Stimulated activated memory B cell treated with anti-CD40 and anti-IgM and Interleukin-4, amounts not matched to agents 10 μg/mL and 1 μg/mL and 100 μg/mL, for 72 hours (primary cell): ENCODE measurements around the gene PTGES2.

ENCODE experiments used
- ATAC-seq: fragments of 150-1000 bp; cut with Tn5 transposase; 2 replicates; pipeline ENCODE4 v1.10.0; 2021
- H3K27ac Mint-ChIP-seq: one replicate; pipeline ENCODE4 v1.8.0; 2022; ENCODE audit warnings: mild to moderate bottlenecking, mixed read lengths
- H3K27me3 Mint-ChIP-seq: one replicate; pipeline ENCODE4 v1.8.0; 2022; ENCODE audit warnings: mixed read lengths
- H3K36me3 Mint-ChIP-seq: one replicate; pipeline ENCODE4 v1.8.0; 2022; ENCODE audit warnings: mixed read lengths
- H3K4me1 Mint-ChIP-seq: one replicate; pipeline ENCODE4 v1.8.0; 2022; ENCODE audit warnings: mixed read lengths
- H3K4me3 Mint-ChIP-seq: one replicate; pipeline ENCODE4 v1.8.0; 2022; ENCODE audit warnings: mild to moderate bottlenecking, moderate library complexity, mixed read lengths
- H3K9me3 Mint-ChIP-seq: one replicate; pipeline ENCODE4 v1.8.0; 2022; ENCODE audit warnings: mixed read lengths

PTGES2 gene

GRCh38 chr9:128107468-128108268 lies 19.9 kb downstream of the PTGES2 start:
- Mint-ChIP-seq H3K27me3 (no peaks in the 10 kb centered on the region), H3K4me1 (peaks cover 6% of the 10 kb centered on the region), H3K27ac (no peak overlapping the region), H3K9me3 (no peaks in the 10 kb centered on the region), H3K36me3 (peaks cover 51% of the 10 kb centered on the region), H3K4me3 (no peak overlapping the region)
- ATAC-seq = no peak

DNA sequence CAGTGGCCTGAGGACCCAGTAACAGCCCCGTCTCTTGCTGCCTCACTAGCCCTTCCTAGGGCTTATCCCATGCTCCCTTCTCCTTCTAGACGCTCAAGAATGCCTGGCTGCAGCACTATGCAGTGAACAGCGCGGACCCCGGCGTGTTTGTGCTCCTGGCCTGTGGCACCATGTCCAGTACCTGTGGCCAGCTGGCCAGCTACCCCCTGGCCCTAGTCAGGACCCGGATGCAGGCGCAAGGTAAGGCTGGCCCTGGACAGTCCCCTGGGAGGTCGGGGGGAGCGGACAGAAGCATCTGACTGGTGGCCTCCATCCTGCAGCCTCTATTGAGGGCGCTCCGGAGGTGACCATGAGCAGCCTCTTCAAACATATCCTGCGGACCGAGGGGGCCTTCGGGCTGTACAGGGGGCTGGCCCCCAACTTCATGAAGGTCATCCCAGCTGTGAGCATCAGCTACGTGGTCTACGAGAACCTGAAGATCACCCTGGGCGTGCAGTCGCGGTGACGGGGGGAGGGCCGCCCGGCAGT lies 20.5 kb downstream of the PTGES2 start:
- H3K36me3 Mint-ChIP-seq = peaks cover 57% of the 10 kb centered on the region
- H3K4me1 Mint-ChIP-seq = peaks cover 6% of the 10 kb centered on the region
- ATAC-seq = no peak

GRCh38 chr9:128106181-128106939 lies 21.2 kb downstream of the PTGES2 start:
- H3K27ac Mint-ChIP-seq = no peak overlapping the region
- H3K4me1 Mint-ChIP-seq = peaks cover 6% of the 10 kb centered on the region
- no peak overlapping the region for H3K4me3 Mint-ChIP-seq
- ATAC-seq = no peak
- no peaks in the 10 kb centered on the region for H3K27me3 Mint-ChIP-seq
- no peaks in the 10 kb centered on the region for H3K9me3 Mint-ChIP-seq
- peaks cover 58% of the 10 kb centered on the region for H3K36me3 Mint-ChIP-seq

More for the DNA sequence above, 20.5 kb downstream of the PTGES2 start:
- Mint-ChIP-seq H3K4me3 (no peak overlapping the region), H3K27ac (no peak overlapping the region), H3K27me3 (no peaks in the 10 kb centered on the region), H3K9me3 (no peaks in the 10 kb centered on the region)

DNA sequence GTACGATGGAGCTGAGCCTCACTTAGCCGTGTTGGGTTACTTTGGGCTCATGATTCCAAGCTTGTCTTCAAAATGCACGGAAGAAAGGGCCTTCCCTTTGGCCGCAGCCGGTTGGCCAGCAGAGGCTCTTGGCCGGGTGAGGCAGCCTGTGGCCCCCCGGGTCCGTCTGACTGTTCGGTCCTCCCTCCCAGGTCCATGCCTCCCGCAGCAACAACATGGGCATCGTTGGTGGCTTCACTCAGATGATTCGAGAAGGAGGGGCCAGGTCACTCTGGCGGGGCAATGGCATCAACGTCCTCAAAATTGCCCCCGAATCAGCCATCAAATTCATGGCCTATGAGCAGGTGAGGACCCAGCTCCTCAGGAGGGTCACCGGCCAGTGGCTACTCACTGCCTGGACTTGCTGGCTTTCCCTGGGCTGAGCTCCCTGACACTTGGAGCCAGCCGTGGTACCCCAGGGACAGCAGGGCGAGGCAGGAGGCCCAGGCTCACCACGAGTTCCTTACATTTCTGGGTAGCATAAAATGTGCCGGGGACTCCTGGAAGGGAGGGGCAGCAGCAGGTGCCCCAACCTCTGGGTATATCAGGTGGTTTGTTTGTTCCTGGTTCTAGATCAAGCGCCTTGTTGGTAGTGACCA lies 21.9 kb downstream of the PTGES2 start:
- Mint-ChIP-seq H3K9me3 (no peaks in the 10 kb centered on the region), H3K4me1 (peaks cover 6% of the 10 kb centered on the region), H3K4me3 (no peak overlapping the region), H3K36me3 (peaks cover 54% of the 10 kb centered on the region), H3K27me3 (no peaks in the 10 kb centered on the region), H3K27ac (no peak overlapping the region)
- ATAC-seq = no peak

- H3K4me1 Mint-ChIP-seq = peaks cover 6% of the 10 kb centered on the region
- ATAC-seq = no peak
- H3K9me3 Mint-ChIP-seq = no peaks in the 10 kb centered on the region
- peaks cover 48% of the 10 kb centered on the region for H3K36me3 Mint-ChIP-seq
- no peak overlapping the region for H3K4me3 Mint-ChIP-seq
- no peak overlapping the region for H3K27ac Mint-ChIP-seq
- no peaks in the 10 kb centered on the region for H3K27me3 Mint-ChIP-seq
Observed at GRCh38 chr9:128104171-128104618, 23.3 kb downstream of the PTGES2 start.

DNA sequence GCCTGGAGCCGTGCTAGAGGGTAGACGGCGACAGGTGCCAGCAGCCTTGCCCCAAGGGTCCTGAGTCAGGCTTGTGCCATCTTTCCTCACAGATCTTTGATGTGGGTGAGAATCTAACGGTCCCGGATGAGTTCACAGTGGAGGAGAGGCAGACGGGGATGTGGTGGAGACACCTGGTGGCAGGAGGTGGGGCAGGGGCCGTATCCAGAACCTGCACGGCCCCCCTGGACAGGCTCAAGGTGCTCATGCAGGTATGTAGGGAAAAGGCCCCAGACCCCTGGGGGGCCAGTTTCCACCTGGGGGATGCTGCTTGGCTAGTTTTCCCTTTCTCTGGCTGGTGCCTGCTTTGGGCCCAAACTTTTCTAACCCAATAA lies 24.0 kb downstream of the PTGES2 start:
- Mint-ChIP-seq H3K36me3 (peaks cover 48% of the 10 kb centered on the region), H3K27ac (no peak overlapping the region), H3K4me1 (peaks cover 10% of the 10 kb centered on the region), H3K27me3 (no peaks in the 10 kb centered on the region), H3K9me3 (no peaks in the 10 kb centered on the region), H3K4me3 (no peak overlapping the region)
- ATAC-seq = no peak

DNA sequence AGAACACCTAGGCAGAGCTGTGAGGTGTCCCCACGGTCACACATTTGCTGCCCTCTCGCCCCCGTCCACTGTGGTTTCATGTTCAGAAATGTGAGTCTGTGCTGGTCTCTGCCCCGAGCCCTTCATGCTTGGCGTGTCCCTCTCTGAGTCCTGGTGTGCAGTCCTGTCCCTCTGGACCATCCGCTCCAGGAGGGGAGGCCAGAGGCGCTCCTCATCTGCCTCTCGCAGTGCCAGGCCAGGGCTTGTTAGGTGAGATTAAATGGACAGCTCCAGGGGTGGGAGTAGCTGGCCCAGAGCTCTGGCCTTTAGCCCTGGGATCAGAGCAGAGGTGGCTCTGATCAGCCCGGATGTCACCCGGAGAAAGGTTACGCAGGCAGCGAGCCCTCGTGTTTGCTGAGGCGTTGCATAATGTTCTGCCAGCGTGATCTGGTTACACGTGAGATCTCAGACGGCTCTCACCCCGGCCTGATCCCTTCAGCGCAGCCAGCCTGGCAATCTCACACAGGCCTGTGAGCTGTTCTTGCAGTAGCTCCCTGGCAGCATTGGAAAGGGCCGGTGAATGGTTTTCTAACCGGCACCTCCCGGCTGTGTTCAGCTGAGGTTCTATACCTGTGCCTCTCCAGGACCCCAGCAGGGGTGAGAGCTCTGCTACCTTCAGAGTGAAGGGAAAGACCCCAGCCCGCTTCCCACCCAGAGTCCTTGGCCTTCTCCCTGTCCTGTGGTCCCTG lies 24.5 kb downstream of the PTGES2 start:
- no peak for ATAC-seq
- H3K36me3 Mint-ChIP-seq = peaks cover 45% of the 10 kb centered on the region
- no peaks in the 10 kb centered on the region for H3K9me3 Mint-ChIP-seq
- no peak overlapping the region for H3K4me3 Mint-ChIP-seq
- H3K27me3 Mint-ChIP-seq = no peaks in the 10 kb centered on the region
- no peak overlapping the region for H3K27ac Mint-ChIP-seq
- peaks cover 11% of the 10 kb centered on the region for H3K4me1 Mint-ChIP-seq

DNA sequence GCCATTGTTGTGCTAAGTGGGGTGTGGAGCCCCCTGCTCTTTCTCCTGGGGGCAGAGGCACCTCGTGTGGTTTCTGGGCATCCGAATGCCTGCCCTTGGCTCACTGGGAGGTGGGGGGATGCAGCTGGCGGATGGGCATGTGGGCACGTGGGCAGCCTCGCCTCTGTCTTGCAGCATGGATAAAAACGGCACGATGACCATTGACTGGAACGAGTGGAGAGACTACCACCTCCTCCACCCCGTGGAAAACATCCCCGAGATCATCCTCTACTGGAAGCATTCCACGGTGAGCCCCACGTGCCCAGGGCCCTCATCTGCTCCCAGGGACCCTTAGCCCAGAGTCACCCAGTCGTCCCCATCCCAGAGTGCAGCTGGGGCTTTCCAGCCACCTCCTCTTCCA lies 25.3 kb downstream of the PTGES2 start:
- Mint-ChIP-seq H3K4me1 (peaks cover 5% of the 10 kb centered on the region), H3K9me3 (no peaks in the 10 kb centered on the region), H3K4me3 (no peak overlapping the region), H3K27me3 (no peaks in the 10 kb centered on the region), H3K27ac (no peak overlapping the region), H3K36me3 (peaks cover 39% of the 10 kb centered on the region)
- ATAC-seq = no peak

DNA sequence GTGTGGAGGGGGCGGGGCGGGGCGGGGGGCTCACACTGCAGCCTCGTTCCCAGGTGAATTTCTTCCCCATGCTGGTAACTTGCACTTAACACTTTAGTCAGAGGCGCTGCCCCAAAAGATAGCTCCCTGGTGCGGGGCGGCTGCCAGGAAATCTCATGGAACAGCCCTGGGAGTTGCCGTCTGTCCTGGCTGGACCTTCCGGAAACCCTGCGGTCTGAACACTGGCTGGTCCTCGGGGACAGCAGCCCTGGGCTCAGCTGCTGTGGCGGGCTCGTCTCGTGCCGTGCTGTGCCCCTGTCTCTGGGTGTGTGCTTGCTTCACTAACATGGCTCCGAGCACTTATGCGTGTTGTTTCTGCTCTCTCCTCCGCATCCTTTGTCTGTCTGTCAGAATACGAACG lies 25.8 kb downstream of the PTGES2 start:
- Mint-ChIP-seq H3K27ac (no peak overlapping the region), H3K36me3 (peaks cover 34% of the 10 kb centered on the region), H3K4me3 (no peak overlapping the region), H3K9me3 (no peaks in the 10 kb centered on the region), H3K27me3 (no peaks in the 10 kb centered on the region), H3K4me1 (peaks cover 5% of the 10 kb centered on the region)
- ATAC-seq = no peak

DNA sequence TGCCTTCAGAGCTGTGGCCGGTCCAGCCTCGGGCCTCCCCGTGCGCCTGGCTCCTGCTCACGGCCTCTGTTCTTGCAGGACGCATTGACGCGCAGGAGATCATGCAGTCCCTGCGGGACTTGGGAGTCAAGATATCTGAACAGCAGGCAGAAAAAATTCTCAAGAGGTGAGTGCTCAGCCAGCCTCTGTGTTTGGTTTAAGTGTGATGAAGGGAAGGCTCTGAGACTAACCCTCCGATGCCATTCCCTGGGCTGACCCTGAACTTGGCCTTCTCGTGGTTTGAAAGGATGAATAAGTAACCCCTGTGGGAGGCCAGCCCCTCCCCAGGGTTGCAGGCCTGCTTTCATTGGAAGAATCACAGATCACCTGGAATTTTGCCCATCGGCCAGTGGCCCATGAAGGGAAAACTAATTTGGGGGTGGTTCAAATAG lies 26.3 kb downstream of the PTGES2 start:
- Mint-ChIP-seq H3K36me3 (peaks cover 30% of the 10 kb centered on the region), H3K4me1 (peaks cover 5% of the 10 kb centered on the region)

DNA sequence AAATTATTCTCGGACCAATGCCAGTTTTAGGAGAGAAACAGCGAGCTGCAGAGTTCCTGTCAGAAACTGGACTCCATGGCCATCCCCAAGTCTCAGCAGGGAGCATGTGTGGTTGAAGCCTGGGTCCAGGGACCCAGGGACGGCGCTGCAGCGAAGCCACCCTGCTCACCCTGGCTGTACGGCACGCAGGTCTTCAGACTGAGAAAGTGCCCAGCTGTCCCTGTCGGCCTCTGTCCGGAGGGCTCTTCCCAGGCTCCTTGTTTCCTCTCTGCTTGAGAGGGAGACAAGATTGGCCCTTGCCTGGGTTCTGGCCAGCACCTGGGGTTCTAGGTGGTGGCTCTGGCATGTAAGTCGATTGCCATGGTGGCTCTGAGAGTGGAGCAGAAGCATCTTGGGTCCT lies 26.9 kb downstream of the PTGES2 start:
- peaks cover 5% of the 10 kb centered on the region for H3K4me1 Mint-ChIP-seq
- H3K27ac Mint-ChIP-seq = no peak overlapping the region
- H3K4me3 Mint-ChIP-seq = no peak overlapping the region

More for the DNA sequence above, 26.3 kb downstream of the PTGES2 start:
- no peak for ATAC-seq
- Mint-ChIP-seq H3K27me3 (no peaks in the 10 kb centered on the region), H3K9me3 (no peaks in the 10 kb centered on the region), H3K27ac (no peak overlapping the region), H3K4me3 (no peak overlapping the region)

DNA sequence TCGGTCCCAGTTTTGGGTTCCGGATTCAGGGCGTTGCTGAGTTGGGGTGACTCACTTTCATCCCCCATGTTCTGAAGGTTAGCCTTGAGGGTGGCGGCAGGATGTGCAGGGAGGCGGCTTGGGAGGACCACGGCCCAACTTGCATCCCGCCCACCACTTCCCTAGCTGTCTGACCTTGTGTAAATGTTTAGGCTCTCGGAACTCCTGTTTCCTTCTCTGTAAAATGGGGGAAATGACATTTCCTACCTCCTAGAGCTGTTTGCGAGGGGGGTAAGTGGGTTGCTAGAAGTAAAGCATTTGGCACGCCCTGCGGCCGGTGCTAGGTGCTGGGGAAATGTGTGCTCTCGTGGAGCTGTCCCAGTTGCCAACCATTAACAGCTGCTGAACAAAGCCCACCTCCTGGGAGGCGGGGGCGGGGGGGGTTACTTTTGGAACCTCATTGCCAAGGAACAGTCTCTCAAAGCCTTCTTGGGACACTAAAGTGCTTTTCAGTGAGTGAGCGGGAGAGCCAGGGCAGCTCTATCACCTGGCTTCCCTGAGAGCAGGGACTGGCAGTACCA lies 27.5 kb downstream of the PTGES2 start:
- no peak overlapping the region for H3K27ac Mint-ChIP-seq
- H3K9me3 Mint-ChIP-seq = no peaks in the 10 kb centered on the region
- H3K4me3 Mint-ChIP-seq = no peak overlapping the region

More for the DNA sequence above, 26.9 kb downstream of the PTGES2 start:
- peaks cover 27% of the 10 kb centered on the region for H3K36me3 Mint-ChIP-seq
- ATAC-seq = no peak
- no peaks in the 10 kb centered on the region for H3K9me3 Mint-ChIP-seq
- no peaks in the 10 kb centered on the region for H3K27me3 Mint-ChIP-seq

DNA sequence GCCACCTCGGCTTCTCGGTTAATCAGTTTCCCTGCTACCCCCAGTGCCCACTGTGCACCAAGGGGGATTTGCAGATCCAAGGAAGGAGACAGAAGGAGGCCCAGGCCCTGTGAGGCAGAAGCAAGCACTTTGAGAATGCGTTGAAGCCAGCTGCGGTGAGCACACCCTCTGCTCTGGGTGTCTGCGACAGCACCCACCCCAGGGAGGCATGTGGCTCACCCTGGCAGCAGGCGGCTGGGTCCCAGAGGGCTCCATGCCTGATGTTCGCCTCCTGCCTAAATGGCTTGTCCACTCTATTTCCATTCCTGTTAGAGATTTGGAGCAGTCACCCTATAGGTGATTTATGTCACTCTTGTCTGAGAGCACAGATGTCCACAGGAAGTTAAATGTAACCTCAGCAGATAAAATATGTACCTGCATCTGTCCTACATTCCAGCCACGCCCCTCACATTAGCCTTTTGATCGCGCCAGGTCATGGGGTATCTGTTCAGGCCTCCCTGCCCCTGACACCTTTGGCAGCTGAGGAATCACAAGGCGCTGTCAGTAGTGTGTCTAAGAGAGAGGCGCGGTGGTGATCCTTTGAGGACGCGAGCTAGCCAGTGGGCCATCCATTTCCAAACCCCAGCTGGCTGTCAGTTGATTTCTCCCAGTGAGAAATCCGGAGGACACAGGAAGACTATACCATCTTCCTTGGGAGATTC lies 28.1 kb downstream of the PTGES2 start:
- H3K4me1 Mint-ChIP-seq = peaks cover 14% of the 10 kb centered on the region
- no peaks in the 10 kb centered on the region for H3K9me3 Mint-ChIP-seq

More for the DNA sequence above, 27.5 kb downstream of the PTGES2 start:
- peaks cover 9% of the 10 kb centered on the region for H3K4me1 Mint-ChIP-seq
- H3K36me3 Mint-ChIP-seq = peaks cover 23% of the 10 kb centered on the region
- no peaks in the 10 kb centered on the region for H3K27me3 Mint-ChIP-seq
- no peak for ATAC-seq

More for the DNA sequence above, 28.1 kb downstream of the PTGES2 start:
- no peak overlapping the region for H3K27ac Mint-ChIP-seq
- no peak for ATAC-seq
- H3K27me3 Mint-ChIP-seq = no peaks in the 10 kb centered on the region
- H3K4me3 Mint-ChIP-seq = no peak overlapping the region
- H3K36me3 Mint-ChIP-seq = peaks cover 23% of the 10 kb centered on the region
